GM18505 (cell line): ENCODE measurements around the gene NRXN2.
A peak's percentile ranks its signal among the peaks of the same experiment; 100 is the strongest.

Experiments
- ATAC-seq: cut with Tn5 transposase; IDR thresholded peaks from one replicate; pipeline ENCODE4 v1.9.1; 2021; ENCODE audit not compliant: unreplicated experiment
- POLR2A ChIP-seq: IDR thresholded peaks from 4 replicates; pipeline ENCODE4 v1.6.1; 2011; ENCODE audit warnings: borderline replicate concordance; ENCODE audit not compliant: insufficient read depth, insufficient read length; ENCODE audit errors: extremely low read depth

The NRXN2 gene

GRCh38 chr11:64723117-64723906, at the start of gene NRXN2:
NRXN2 (minus strand) TSS chr11:64723197; CDS start chr11:64713699, 9,498 bp downstream.
- peak; percentile 80 for ATAC-seq
- TF ChIP-seq POLR2A = no peak

GRCh38 chr11:64772303-64773018, 49.5 kb upstream of the NRXN2 start:
- ATAC-seq = no peak
- TF ChIP-seq POLR2A = no peak

DNA sequence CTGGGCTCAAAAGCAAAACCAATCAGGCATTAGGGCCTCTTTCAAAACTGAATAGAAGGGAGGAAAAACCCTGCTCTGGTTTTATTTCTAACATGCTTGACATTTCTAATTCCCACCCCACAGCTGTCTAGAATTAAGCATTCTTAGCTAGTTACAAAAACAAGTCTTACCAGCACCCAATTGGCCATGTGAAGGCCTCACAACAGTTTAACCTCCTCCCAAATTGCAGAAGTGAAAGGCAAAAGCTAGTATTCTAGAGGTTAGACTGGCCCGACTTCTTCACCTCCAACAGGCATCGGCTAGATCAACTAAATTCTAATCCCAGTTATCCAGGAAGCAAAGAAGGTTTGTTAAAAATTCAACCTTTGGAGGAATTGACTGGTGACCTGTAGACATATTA, 48.9 kb upstream of the NRXN2 start:
- no peak for TF ChIP-seq POLR2A
- no peak for ATAC-seq

DNA sequence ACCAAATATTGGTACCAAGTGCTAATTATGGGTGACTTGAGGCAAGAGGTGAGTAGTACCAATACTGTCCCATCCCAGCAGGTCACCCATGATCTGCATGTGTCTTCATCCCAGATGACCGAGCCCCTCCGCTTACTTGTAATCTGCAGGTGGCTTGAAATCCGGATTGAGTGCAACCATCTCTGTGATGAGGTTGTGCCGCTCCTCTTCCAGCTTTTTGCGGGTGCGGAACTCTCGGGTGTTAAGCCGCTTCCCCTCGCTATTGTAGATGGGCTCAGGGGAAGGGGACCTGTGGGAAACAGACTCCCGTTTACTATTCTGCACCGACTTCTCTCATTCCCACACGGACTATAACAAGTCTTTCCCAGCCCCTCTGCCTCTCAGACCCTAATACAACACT, 47.1 kb upstream of the NRXN2 start:
- no peak for ATAC-seq
- TF ChIP-seq POLR2A = no peak

GRCh38 chr11:64769283-64769682, 46.3 kb upstream of the NRXN2 start:
- TF ChIP-seq POLR2A = peak; percentile 35
- no peak for ATAC-seq

- TF ChIP-seq POLR2A = no peak
Measured at GRCh38 chr11:64768300-64768694, 45.3 kb upstream of the NRXN2 start.

DNA sequence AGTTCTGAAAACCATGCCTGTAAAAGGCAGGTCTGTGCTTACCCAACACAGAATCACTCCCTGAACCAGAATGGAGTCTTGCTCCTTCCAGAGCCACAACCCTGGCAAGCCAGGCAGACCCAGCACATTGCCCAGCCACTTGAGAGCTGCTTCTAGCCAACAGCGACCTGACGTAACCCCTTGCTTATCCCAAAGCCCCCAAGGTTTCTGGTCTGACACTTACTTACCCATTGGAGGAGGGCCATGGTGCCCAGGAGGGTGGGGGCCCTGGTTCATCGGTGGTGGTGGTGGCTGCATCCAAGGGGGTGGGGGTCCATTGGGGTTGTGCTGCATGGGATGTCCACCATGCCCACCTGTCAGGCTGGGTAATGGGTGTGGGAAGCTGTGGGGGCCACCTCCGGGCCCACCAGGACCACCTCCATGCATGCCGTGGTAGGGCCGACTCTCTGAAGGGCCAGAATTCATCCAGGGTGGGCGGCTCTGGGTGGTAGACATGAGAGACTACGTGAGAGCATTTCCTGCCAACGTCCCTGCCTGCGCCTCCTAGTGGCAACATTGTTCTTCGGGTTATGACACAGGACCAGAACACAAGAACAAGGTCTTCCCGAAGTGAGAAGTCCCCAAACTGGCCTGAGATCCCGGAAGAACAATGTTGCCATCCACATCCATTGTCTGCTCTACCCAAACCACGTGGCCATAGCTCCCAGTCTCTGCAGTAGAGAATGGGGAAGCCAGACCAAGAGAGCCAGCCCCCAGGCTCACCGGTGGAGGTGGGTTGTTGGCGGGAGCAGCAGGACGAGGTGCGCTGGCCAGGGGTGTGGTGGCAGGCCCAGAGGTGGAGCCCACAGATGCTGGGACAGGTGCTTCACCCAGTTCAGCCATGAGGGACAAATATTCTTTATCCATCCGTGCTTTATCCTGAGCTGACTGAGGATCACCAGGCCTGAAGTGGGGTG, 44.6 kb upstream of the NRXN2 start:
- TF ChIP-seq POLR2A = no peak
- no peak for ATAC-seq

More at GRCh38 chr11:64768300-64768694, 45.3 kb upstream of the NRXN2 start:
- no peak for ATAC-seq

GRCh38 chr11:64766881-64767280, 43.9 kb upstream of the NRXN2 start:
- no peak for ATAC-seq

GRCh38 chr11:64765851-64766665, 43.1 kb upstream of the NRXN2 start:
- ATAC-seq = no peak
- TF ChIP-seq POLR2A = no peak

More at GRCh38 chr11:64766881-64767280, 43.9 kb upstream of the NRXN2 start:
- no peak for TF ChIP-seq POLR2A

- peak; percentile 40 for TF ChIP-seq POLR2A
- no peak for ATAC-seq
Measured at GRCh38 chr11:64765291-64765850, 42.4 kb upstream of the NRXN2 start.

DNA sequence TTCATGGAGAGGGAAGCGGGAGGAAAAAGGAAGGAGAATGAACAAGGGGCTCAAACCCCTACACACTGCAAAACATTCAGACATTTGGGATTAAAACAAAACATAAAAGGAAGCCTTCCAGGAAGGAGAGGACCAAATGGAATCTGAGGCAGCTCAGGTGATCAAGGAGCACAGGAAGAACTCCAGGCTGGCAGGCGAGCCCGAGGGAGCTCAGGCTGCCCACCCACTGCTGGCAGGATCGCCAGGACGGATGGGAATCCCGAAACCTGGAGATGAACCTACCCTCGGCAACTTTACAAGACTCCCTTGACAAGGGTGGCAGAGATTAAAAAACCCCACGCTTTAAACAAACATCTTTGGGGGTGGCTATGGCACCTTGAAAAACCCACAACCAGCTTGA, 41.8 kb upstream of the NRXN2 start:
- no peak for ATAC-seq

DNA sequence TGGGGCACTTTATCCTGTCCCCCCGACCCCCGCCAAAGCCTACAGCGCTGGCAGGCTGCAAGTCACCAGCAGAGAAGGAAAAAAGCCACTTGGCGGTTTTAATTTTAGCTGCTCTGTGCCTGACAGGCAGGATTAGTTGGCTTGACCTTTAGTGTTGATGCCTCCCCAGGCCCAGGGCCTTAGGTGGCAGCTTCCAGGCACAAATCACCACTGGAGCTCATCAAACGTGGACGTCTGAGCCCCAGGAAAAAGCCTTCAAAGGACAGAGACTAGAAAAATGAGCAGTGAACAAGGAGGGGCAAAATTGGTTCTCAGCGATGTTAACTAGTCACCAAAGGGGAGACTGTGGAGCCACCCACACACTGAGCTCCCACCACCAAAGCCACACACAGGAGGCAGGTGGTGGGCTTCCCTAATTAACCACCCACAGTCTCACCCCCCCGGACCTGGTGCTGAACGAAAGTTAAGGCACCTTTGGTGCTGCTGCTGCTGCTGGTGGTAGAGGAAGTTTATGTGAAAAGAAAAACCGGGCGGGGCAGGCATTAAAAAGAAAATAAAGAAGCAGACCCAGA, 41.1 kb upstream of the NRXN2 start:
- peak; percentile 6 for TF ChIP-seq POLR2A
- no peak for ATAC-seq

More for the DNA sequence above, 41.8 kb upstream of the NRXN2 start:
- TF ChIP-seq POLR2A = no peak
